HepG2 (cell line): ENCODE data around the gene HDHD3. TPM values are rescaled to one million over a fixed set of nuclear protein-coding genes. Genes with fewer than 3 reads are reported as not detected.

ENCODE experiments used
- ATAC-seq: fragments of 200-7000 bp; cut with Tn5 transposase; 3 replicates; pipeline ENCODE4 v1.9.1; 2020; ENCODE audit warnings: mild to moderate bottlenecking, moderate library complexity
- BruUV-seq: library from RNA; stranded (reverse); fragments of 400-500 nt; replicated peaks from 2 replicates; lab custom pipeline; 2021; lab: Mats Ljungman, UMichigan
- CTCF ChIA-PET: fragments of 300-600 bp; formaldehyde crosslinking; extraction: SDS; loops from one replicate; lab custom pipeline; 2021; ENCODE audit warnings: low total read pairs, inconsistent platforms, low intra/inter-chr PET ratio; lab: Yijun Ruan, JAX
- POLR2A ChIA-PET: fragments of 350-600 bp; sonication (Branson Sonifier 250); formaldehyde crosslinking; loops from one replicate; lab custom pipeline; 2020; ENCODE audit warnings: antibody characterized with exemption, inconsistent platforms; lab: Yijun Ruan, JAX
- DNase-seq: peaks from one replicate; pipeline ENCODE4 v3.0.0-alpha.2; 2015; ENCODE audit warnings: low spot score
- FAIRE-seq: peaks from 3 replicates; lab custom pipeline; 2011; peaks lifted over from hg19 to GRCh38; lab: Jason Lieb, UNC
- H2AFZ ChIP-seq: one replicate; pipeline ENCODE4 v1.6.1; 2011; ENCODE audit warnings: low read length, inconsistent platforms
- H3K27ac ChIP-seq: fragments of 300-600 bp; 3 replicates; pipeline ENCODE4 v1.8.0; 2011; ENCODE audit warnings: mixed run types, mild to moderate bottlenecking, mixed read lengths, low read length, inconsistent platforms; ENCODE audit not compliant: insufficient read depth; ENCODE audit errors: extremely low read length
- H3K27me3 ChIP-seq, 2 experiments: fragments of 200-600 bp in 1 of 2; 2 replicates in 1 of 2; 3 replicates in 1 of 2; pipeline versions ENCODE4 v1.6.0 to v1.8.0; 2011; ENCODE audit warnings: low read length in 2 of 2, mild to moderate bottlenecking in 2 of 2, moderate library complexity in 2 of 2, inconsistent platforms in 1 of 2; ENCODE audit not compliant: insufficient read depth in 2 of 2, control insufficient read depth in 1 of 2
- H3K36me3 ChIP-seq, 2 experiments: fragments of 200-600 bp in 1 of 2; replicated peaks in 1 of 2; 2 replicates in 1 of 2; 3 replicates in 1 of 2; pipeline versions ENCODE4 v1.5.1 to v1.8.0; 2011; ENCODE audit warnings: low read length in 2 of 2, inconsistent platforms in 1 of 2; ENCODE audit not compliant: insufficient read depth in 2 of 2, control insufficient read depth in 1 of 2
- H3K4me1 ChIP-seq: 2 replicates; pipeline ENCODE4 v1.5.1; 2012; ENCODE audit warnings: low read length, inconsistent platforms; ENCODE audit not compliant: insufficient read depth
- H3K4me2 ChIP-seq: 2 replicates; pipeline ENCODE4 v1.6.0; 2011; ENCODE audit warnings: low read depth, low read length, inconsistent platforms
- H3K4me3 ChIP-seq, 3 experiments: fragments of 200-600 bp in 1 of 3; sonication (generic), shearing (Covaris generic) in 1 of 3; replicated peaks in 1 of 3; 2 replicates each; pipeline ENCODE4 v1.5.1; 2011 to 2016; ENCODE audit warnings: low read length in 3 of 3, inconsistent platforms in 2 of 3, low read depth in 2 of 3, mild to moderate bottlenecking in 2 of 3, control low read depth in 1 of 3, mixed read lengths in 1 of 3; ENCODE audit not compliant: insufficient read depth in 1 of 3
- H3K79me2 ChIP-seq: one replicate; pipeline ENCODE4 v1.6.1; 2011; ENCODE audit warnings: low read length, inconsistent platforms; ENCODE audit not compliant: insufficient read depth
- H3K9ac ChIP-seq: 2 replicates; pipeline ENCODE4 v1.6.0; 2011; ENCODE audit warnings: mild to moderate bottlenecking, low read depth, low read length, inconsistent platforms; ENCODE audit not compliant: insufficient read depth
- H3K9me3 ChIP-seq: 2 replicates; pipeline ENCODE4 v1.5.1; 2012; ENCODE audit warnings: mild to moderate bottlenecking, low read length
- H4K20me1 ChIP-seq: 2 replicates; pipeline ENCODE4 v1.6.0; 2011; ENCODE audit warnings: inconsistent platforms, mild to moderate bottlenecking, low read length, moderate library complexity; ENCODE audit not compliant: insufficient read depth
- CEBPB ChIP-seq: IDR thresholded peaks from 2 replicates; pipeline ENCODE4 v1.6.1; 2011; ENCODE audit warnings: low read depth, low read length, improper control_type of control experiment, borderline replicate concordance
- CREM ChIP-seq, 2 experiments: sonication (generic) in 1 of 2; formaldehyde crosslinking in 1 of 2; IDR thresholded peaks; 2 replicates each; pipeline versions ENCODE4 v1.4.0 to v1.6.1; 2016 to 2020; ENCODE audit warnings: antibody characterized with exemption in 1 of 2, mild to moderate bottlenecking in 1 of 2, missing genetic modification reagents in 1 of 2
- FOXA1 ChIP-seq, 2 experiments: fragments of 450-650 bp in 1 of 2; sonication (generic) in 1 of 2; formaldehyde crosslinking in 1 of 2; IDR thresholded peaks; 2 replicates each; pipeline versions ENCODE4 v1.4.0 to v1.6.1; 2016 to 2020; ENCODE audit warnings: missing genetic modification reagents in 1 of 2
- GATA4 ChIP-seq: sonication (generic); IDR thresholded peaks from 2 replicates; pipeline ENCODE4 v1.6.1; 2016; ENCODE audit warnings: antibody characterized with exemption, low read depth, borderline replicate concordance
- KLF9 ChIP-seq: IDR thresholded peaks from 2 replicates; pipeline ENCODE4 v1.6.1; 2016; ENCODE audit warnings: low read depth
- KMT2A ChIP-seq: sonication (generic); formaldehyde crosslinking; IDR thresholded peaks from 2 replicates; pipeline ENCODE4 v1.4.0; 2020; ENCODE audit warnings: missing genetic modification reagents
- MAFF ChIP-seq: IDR thresholded peaks from 2 replicates; pipeline ENCODE4 v1.6.1; 2011; ENCODE audit warnings: low read depth, low read length, improper control_type of control experiment
- MAZ ChIP-seq, 2 experiments: sonication (generic) in 1 of 2; formaldehyde crosslinking in 1 of 2; IDR thresholded peaks; 2 replicates each; pipeline versions ENCODE4 v1.5.0 to v1.6.1; 2012 to 2020; ENCODE audit warnings: low read depth in 2 of 2, mild to moderate bottlenecking in 2 of 2, borderline replicate concordance in 1 of 2, improper control_type of control experiment in 1 of 2, low read length in 1 of 2, missing genetic modification reagents in 1 of 2, moderate library complexity in 1 of 2
- NAIF1 ChIP-seq: sonication (generic); formaldehyde crosslinking; IDR thresholded peaks from 2 replicates; pipeline ENCODE4 v1.5.0; 2020; ENCODE audit warnings: mild to moderate bottlenecking, missing genetic modification reagents, borderline replicate concordance
- NPAS2 ChIP-seq: sonication (generic); formaldehyde crosslinking; IDR thresholded peaks from 2 replicates; pipeline ENCODE4 v1.8.0; 2022; ENCODE audit warnings: mild to moderate bottlenecking, missing genetic modification reagents, borderline replicate concordance
- REXO4 ChIP-seq: sonication (generic); formaldehyde crosslinking; IDR thresholded peaks from 2 replicates; pipeline ENCODE4 v1.8.0; 2022; ENCODE audit warnings: missing genetic modification reagents, mild to moderate bottlenecking, borderline replicate concordance
- SMC3 ChIP-seq: IDR thresholded peaks from 2 replicates; pipeline ENCODE4 v1.6.1; 2011; ENCODE audit warnings: low read length, improper control_type of control experiment
- ZFP37 ChIP-seq: sonication (generic); formaldehyde crosslinking; IDR thresholded peaks from 2 replicates; pipeline ENCODE4 v1.4.0; 2020; ENCODE audit warnings: missing genetic modification reagents, borderline replicate concordance
- ZKSCAN1 ChIP-seq: fragments of 150-350 bp; IDR thresholded peaks from 2 replicates; pipeline ENCODE4 v1.6.1; 2014; ENCODE audit warnings: low read length
- ZMAT3 ChIP-seq: sonication (generic); formaldehyde crosslinking; conservative IDR thresholded peaks from 2 replicates; pipeline ENCODE4 v1.7.0; 2021; ENCODE audit warnings: missing genetic modification reagents
- ZNF24 ChIP-seq: fragments of 450-650 bp; IDR thresholded peaks from 2 replicates; pipeline ENCODE4 v1.6.1; 2017; ENCODE audit warnings: antibody characterized with exemption, mild to moderate bottlenecking
- ZNF790 ChIP-seq: sonication (generic); formaldehyde crosslinking; IDR thresholded peaks from 2 replicates; pipeline ENCODE4 v1.8.0; 2022; ENCODE audit warnings: missing genetic modification reagents, mild to moderate bottlenecking, borderline replicate concordance
- WGBS: methylation state at CpG from one replicate; pipeline ENCODE4 v1.1.6; 2017; ENCODE audit warnings: low lambda C conversion rate; 5-methylcytosine and 5-hydroxymethylcytosine counted together
- in situ Hi-C: cut with HindIII; loops from 2 replicates; pipeline ENCODE4 v1.10.0; 2017; ENCODE audit warnings: low pct_unique_long_range_greater_than_20kb; ENCODE audit not compliant: extremely low pct_ligation_motif_present
- intact Hi-C: fragments of 100-400 bp; cut with micrococcal nuclease; formaldehyde crosslinking; loops from one replicate; pipeline ENCODE4 v1.10.0; 2022; ENCODE audit not compliant: unreplicated experiment
- polyA plus RNA-seq, 8 experiments: library from polyadenylated mRNA; depleted of rRNA in 3 of 8; stranded (reverse) in 7 of 8; unstranded in 1 of 8; fragments of >200 nt; fragmentation: Illumina TruSeq in 4 of 8; extraction: Trizol in 4 of 8; gene quantifications; 2 replicates each; pipeline versions ENCODE4 v1.2.1 to v1.2.3, GENCODE V29; 2011 to 2016; ENCODE audit warnings: low read depth in 4 of 8, missing spikeins in 1 of 8, mixed read lengths in 1 of 8; ENCODE audit not compliant: insufficient read depth in 1 of 8
- total RNA-seq, 5 experiments: library from RNA; depleted of rRNA; stranded (reverse); fragments of >200 nt; fragmentation: Illumina TruSeq; extraction: Trizol; gene quantifications; 2 replicates each; pipeline ENCODE4 v1.2.3, GENCODE V29; 2016; ENCODE audit warnings: low read depth in 1 of 5
- TF ChIP-seq, protein P1 (sequence below): sonication (generic); formaldehyde crosslinking; IDR thresholded peaks from 2 replicates; pipeline ENCODE4 v1.5.1; 2020; ENCODE audit warnings: missing genetic modification reagents, mild to moderate bottlenecking, borderline replicate concordance
- TF ChIP-seq, protein P2 (sequence below): IDR thresholded peaks from 2 replicates; pipeline ENCODE4 v1.6.1; 2016

The HDHD3 gene
- total and polyA plus RNA-seq, 2 of the 13 experiments (the other 11 are each of a cell fraction or from before 2014, with no cell fraction given) = 23.1 to 38.5 TPM

DNA sequence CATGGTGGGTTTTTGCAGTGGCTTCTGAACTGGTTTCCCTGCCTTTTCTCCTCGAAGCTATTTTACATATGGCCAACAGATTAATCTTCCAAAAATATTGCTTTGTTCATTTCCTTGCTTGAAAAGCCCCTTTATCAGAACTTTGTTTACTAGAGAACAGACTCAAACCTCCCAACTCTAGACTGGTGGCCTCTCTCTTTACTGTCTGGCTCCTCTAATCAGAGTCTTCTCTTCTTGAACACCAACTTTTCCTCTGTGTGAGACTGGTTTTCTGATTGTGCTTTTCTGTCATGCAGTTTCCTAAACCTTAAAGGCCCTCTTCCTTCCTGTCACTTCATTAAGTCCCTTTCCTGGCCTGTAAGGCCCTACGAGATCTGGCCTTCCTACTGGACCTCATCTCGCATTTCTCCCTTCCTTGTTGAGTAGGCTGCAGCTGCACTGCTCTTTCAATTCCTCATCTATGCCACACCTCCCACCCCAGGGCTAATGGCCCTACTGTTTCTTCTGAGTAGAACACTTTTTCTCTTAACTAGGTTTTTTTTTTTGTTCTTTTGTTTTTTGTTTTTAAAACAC, 39.4 kb upstream of the HDHD3 start (continued):
- TF ChIP-seq NAIF1 (CRISPR knock-in tag) (no peak), MAFF (no peak), ZNF790 (CRISPR knock-in tag) (no peak)
- TF ChIP-seq, all 625 proteins: peak for 0

DNA sequence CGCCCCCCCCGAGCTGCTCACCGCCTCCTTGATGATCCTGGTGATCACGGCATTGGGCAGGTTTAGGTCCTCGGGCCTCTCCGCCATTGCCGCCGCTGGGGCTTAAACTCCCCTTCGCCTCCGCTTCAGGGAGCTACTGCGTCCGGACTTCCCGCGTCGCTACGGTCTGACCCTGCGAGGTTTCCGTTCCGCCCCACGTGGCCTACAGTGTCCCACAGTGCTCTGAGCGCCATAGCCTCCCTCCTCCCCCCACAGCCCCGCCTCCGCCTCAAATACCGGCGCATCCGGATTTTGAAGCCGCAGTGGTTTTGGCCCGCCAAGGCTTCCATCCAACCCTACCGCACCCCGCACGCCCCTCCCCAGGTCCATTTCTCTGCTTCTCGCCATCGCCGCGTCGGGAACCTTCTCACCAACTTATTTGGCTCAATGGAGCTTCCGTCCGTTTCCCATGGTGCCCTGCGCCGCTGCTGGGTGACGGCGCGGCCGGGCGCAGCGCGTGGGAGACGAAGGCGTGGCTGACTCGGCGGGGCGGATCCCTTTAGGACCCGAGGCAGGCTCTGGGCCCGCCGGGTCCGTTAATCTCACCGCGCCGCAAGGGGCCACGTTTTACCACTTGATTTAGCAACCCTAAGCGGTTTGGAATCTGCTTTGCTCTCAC, 33.5 kb upstream of the HDHD3 start, which contains the start of the genes C9orf43 and POLE3:
TSS of gene C9orf43 (plus strand) at position 541 of the 658 bp plus-strand sequence. CDS start 2,747 bp downstream, outside the sequence.
TSS of gene POLE3 (minus strand) at position 469 of the 658 bp plus-strand sequence. CDS start at position 87, 382 bp downstream.
- ChIA-PET POLR2A (interaction anchor here (0.8 to 3.6 kb wide), 32 partner anchors 10 to 245 kb away, joined by 3 to 50 read pairs (median 4); partner anchors contain the start of genes ALAD, CDC26, FKBP15 and HDHD3), CTCF (no interaction called here)
- Histone ChIP-seq H3K9me3 (no peaks in the 10 kb centered on the region), H3K4me3 (peak within 1 kb of the TSS; percentile 91 to 98 (median 95)), H2AFZ (peak within 1 kb of the TSS; percentile 85), H3K27ac (peak within 1 kb of the TSS; percentile 91), H4K20me1 (no peaks in the 10 kb centered on the region), H3K79me2 (peaks cover 12% of the 10 kb centered on the region), H3K9ac (peak within 1 kb of the TSS; percentile 93), H3K36me3 (peaks cover 0 to 19% of the 10 kb centered on the region in 2 experiments; a peak in 3 of 5 replicates), H3K4me1 (peaks cover 37% of the 10 kb centered on the region), H3K4me2 (peak within 1 kb of the TSS; percentile 86), H3K27me3 (no peaks in the 10 kb centered on the region; a peak in 1 of 5 replicates)
- BruUV-seq = no TSS peak
- FAIRE-seq (peak; percentile 70), DNase-seq (peak; percentile 91), ATAC-seq (peak; percentile 97)
- intact Hi-C loops = loop anchor here (10.0 kb wide), 1 partner anchor 244 kb away; no protein-coding TSS in a partner anchor
- in situ Hi-C loops = no loop called here
- under 1% methylated on average over 38 of the region's 61 CpGs for WGBS
- TF ChIP-seq CEBPB (peak; percentile 62; the same call in 1 of the 2 replicates), REXO4 (no peak), ZMAT3 (peak; percentile 96), CREM (IDR thresholded peaks at IDR 0.05) (peak; percentile 83), CREM (CRISPR knock-in tag; IDR thresholded peaks at IDR 0.05) (no peak), SMC3 (no peak), MAZ (IDR thresholded peaks at IDR 0.05; ENCODE audit: borderline replicate concordance, low read depth, low read length) (peak; percentile 67; the same call in 1 of the 2 replicates), MAZ (CRISPR knock-in tag; IDR thresholded peaks at IDR 0.05; ENCODE audit: low read depth) (peak; percentile 45; the same call in 1 of the 2 replicates), KLF9 (CRISPR knock-in tag) (no peak), ZNF24 (no peak), ZKSCAN1 (no peak), KMT2A (CRISPR knock-in tag) (peak; percentile 89), GATA4 (no peak), ZFP37 (CRISPR knock-in tag) (no peak), NPAS2 (CRISPR knock-in tag) (no peak), FOXA1 (IDR thresholded peaks at IDR 0.05) (no peak), FOXA1 (CRISPR knock-in tag; IDR thresholded peaks at IDR 0.05) (peak; percentile 22; the same call in 1 of the 2 replicates)
- TF ChIP-seq, protein P1, sequence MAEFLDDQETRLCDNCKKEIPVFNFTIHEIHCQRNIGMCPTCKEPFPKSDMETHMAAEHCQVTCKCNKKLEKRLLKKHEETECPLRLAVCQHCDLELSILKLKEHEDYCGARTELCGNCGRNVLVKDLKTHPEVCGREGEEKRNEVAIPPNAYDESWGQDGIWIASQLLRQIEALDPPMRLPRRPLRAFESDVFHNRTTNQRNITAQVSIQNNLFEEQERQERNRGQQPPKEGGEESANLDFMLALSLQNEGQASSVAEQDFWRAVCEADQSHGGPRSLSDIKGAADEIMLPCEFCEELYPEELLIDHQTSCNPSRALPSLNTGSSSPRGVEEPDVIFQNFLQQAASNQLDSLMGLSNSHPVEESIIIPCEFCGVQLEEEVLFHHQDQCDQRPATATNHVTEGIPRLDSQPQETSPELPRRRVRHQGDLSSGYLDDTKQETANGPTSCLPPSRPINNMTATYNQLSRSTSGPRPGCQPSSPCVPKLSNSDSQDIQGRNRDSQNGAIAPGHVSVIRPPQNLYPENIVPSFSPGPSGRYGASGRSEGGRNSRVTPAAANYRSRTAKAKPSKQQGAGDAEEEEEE (CRISPR knock-in tag) = no peak
- TF ChIP-seq, protein P2, sequence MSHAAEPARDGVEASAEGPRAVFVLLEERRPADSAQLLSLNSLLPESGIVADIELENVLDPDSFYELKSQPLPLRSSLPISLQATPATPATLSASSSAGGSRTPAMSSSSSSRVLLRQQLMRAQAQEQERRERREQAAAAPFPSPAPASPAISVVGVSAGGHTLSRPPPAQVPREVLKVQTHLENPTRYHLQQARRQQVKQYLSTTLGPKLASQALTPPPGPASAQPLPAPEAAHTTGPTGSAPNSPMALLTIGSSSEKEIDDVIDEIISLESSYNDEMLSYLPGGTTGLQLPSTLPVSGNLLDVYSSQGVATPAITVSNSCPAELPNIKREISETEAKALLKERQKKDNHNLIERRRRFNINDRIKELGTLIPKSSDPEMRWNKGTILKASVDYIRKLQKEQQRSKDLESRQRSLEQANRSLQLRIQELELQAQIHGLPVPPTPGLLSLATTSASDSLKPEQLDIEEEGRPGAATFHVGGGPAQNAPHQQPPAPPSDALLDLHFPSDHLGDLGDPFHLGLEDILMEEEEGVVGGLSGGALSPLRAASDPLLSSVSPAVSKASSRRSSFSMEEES = no peak
